Stimulated activated CD8-positive, alpha-beta memory T cell treated with anti-CD3 and anti-CD28 coated beads, Interleukin-15, amount 100 ng/mL, for 4 hours (primary cell): Measurements from ENCODE around the gene SART1.
"Not testable (repeated sequence)": the region's sequence is repeated elsewhere in the genome, so short reads cannot be mapped to it uniquely, and the experiment has no call there.

Experiments
- DNase-seq, 2 donors: peaks; one replicate each; pipeline ENCODE4 v3.0.0-alpha.2; 2020; ENCODE audit warnings: low read depth in 2 of 2

Gene SART1

GRCh38 chr11:66017321-66017720 lies 55.8 kb downstream of the SART1 start:
- peak; percentile 21 to 63 for DNase-seq

GRCh38 chr11:66020212-66020611 lies 58.7 kb downstream of the SART1 start:
- DNase-seq, result no peak

- peak; percentile 10 to 18 for DNase-seq
Measured at GRCh38 chr11:66020618-66021357, 59.3 kb downstream of the SART1 start.

- DNase-seq, result peak; percentile 23 to 52
Measured at GRCh38 chr11:66022401-66023185, 61.1 kb downstream of the SART1 start.

GRCh38 chr11:66023186-66023440 lies 61.6 kb downstream of the SART1 start:
- not testable (repeated sequence) for DNase-seq

GRCh38 chr11:66026017-66026529 lies 64.5 kb downstream of the SART1 start, which contains the start of gene CATSPER1:
Gene CATSPER1 (minus strand): TSS chr11:66026479. CDS start chr11:66026379, 100 bp downstream.
- no peak for DNase-seq
